ENCODE measurements around the gene EXOSC7.
"Not testable (repeated sequence)": the region's sequence is repeated elsewhere in the genome, so short reads cannot be mapped to it uniquely, and the experiment has no call there.

EXOSC7 gene

GRCh38 chr3:44976002-44976815 is at the start of gene EXOSC7, which contains the start of gene ZDHHC3:
Gene EXOSC7 (plus strand): TSS chr3:44976244. CDS start chr3:44976278, 34 bp downstream.
Gene ZDHHC3 (minus strand): TSS chr3:44976174. CDS start chr3:44959436, 16,738 bp downstream.
- DNase-seq: peak; percentile 79

GRCh38 chr3:44926921-44927320 is 49.1 kb upstream of the EXOSC7 start:
- no peak for DNase-seq

GRCh38 chr3:44927371-44927770 is 48.7 kb upstream of the EXOSC7 start:
- DNase-seq: no peak

GRCh38 chr3:44929782-44930181 is 46.3 kb upstream of the EXOSC7 start:
- DNase-seq: no peak

GRCh38 chr3:44930911-44931310 is 45.1 kb upstream of the EXOSC7 start:
- no peak for DNase-seq

DNA sequence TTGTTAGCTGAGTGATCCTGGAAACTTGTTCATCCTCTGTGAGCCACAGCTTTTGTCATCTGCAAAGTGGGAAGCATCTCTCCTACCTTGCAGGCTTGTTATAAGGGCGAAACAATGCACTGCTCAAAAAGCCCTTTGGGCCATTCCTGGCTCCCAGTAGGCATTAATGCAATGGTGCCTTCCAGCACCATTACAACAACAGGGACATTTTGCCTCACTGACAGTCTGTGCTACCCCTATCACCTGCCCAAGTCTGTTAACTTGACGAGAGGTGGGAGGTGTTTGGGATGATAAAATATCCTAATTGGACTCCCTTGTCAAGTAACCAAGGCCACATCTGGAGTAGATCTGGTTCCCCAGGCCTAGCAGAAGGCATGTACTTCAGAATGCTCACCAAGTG is 44.3 kb upstream of the EXOSC7 start:
- no peak for DNase-seq

GRCh38 chr3:44932271-44932670 is 43.8 kb upstream of the EXOSC7 start:
- DNase-seq: no peak

GRCh38 chr3:44932986-44933944 is 42.8 kb upstream of the EXOSC7 start:
- DNase-seq: no peak

DNA sequence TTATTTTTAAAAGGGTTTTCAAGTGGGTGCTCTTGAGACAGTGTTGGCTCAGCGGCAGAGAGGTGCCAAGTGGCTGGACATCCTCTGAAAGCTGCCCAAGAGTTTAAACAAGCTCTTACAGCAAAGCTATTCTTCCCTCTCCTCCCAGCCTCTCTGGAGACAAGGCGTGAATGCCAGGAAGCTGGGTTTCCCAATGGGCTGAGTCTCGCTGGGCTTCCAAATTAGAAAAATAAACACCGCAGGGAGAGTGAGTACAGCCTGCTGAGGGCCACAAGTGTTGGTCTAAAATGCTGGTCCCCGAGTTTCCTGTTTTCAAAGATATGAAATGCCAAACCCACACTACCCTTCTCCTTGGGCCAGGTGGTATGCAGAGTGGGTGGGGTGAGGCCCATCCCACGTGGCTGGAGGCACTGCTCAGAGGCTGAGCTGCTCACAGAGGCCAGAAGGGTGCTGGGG is 36.4 kb upstream of the EXOSC7 start:
- no peak for DNase-seq

DNA sequence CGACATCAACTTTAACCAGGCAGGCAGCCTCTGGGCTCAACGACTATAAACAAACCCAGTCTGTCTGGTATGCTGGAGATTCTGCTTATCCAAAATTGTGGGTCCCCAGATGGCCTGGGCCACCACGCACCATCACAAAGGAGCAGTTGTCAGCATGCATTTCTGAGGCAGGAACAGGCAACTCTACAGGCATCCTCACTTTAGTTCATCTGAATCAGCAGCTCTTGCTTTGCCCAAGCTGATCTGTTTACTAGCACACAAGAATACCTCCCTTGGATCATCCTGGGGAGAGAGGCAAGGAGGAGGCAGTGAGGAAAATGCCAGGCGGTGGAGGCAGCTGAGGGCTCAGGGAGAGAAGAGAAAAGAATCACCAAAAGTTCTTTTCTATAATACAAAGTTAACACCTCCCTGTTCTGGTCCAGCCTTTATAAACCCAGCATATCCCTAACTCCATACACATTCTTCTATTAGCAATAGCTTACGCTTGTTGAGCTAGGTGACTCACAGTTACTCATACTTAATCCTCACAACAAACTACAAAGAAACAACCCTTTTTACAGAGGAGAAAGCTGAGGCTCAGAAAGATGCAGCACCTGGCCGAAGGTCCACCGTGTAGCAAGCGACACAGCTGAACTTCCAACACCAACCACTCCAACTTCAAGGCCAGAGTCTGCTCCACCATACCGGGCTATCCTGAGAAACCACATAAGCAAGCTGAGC is 33.7 kb upstream of the EXOSC7 start:
- DNase-seq: no peak

DNA sequence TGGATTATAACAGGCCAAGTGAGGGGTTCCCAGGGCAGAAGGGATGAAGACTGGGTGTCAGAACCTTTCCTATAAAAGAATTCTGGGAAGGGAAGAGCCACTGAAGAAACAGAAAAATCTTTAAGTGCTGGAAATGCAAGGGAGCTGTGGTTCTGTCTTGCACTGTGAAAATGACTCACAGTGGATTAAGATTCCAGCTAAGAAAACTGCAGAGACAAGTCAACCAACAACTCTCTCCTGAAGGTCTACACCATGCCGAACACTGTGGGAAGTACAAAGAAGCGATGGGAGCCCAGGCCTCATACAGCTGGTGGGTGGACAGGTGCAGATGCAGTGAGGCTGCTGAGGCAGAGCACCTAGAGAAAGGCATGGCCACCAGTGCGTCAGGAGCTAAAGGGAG is 27.8 kb upstream of the EXOSC7 start:
- DNase-seq: no peak

DNA sequence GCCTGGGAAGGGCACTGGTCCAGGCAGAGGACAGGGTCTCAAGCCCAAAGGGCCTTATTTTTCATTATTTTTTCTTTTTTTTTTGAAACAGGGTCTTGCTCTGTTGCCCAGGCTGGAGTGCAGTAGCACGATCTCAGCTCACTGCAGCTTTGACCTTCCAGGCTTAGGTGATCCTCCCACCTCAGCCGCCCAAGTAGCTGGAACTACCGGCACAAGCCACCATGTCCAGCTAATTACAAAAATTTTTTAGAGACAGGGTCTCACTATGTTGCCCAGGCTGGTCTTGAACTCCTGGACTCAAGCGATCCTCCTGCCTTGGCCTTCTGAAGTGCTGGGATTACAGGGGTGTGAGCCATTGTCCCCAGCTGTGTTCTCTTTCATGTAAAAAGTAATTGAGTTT is 26.3 kb upstream of the EXOSC7 start:
- not testable (repeated sequence) for DNase-seq

DNA sequence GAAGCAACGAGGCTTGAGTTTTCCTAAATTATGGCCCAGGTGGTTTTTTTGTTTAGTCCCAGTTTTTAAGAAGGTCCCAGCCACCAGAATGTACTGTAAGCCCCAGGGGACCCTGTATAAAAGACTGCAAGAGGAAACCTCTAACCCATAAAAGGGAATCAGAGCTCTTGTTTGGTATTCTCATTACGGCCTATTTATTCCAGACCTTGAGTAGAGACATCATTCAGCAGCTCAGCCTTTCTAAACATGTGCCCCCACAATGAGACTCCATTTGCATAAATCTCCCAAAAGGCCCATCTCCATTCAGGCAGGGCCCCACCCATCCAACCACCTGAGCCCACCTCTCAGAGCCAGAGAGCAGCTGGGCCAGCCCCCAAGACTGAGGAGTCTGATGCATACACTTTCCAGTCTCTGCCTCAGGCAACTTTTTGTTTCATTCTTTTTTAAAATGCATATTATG is 25.7 kb upstream of the EXOSC7 start:
- no peak for DNase-seq

- no peak for DNase-seq
These were observed 23.4 kb upstream of the EXOSC7 start for GRCh38 chr3:44952689-44953088.

- DNase-seq: no peak
These were observed 21.7 kb upstream of the EXOSC7 start for GRCh38 chr3:44954304-44954703.

DNA sequence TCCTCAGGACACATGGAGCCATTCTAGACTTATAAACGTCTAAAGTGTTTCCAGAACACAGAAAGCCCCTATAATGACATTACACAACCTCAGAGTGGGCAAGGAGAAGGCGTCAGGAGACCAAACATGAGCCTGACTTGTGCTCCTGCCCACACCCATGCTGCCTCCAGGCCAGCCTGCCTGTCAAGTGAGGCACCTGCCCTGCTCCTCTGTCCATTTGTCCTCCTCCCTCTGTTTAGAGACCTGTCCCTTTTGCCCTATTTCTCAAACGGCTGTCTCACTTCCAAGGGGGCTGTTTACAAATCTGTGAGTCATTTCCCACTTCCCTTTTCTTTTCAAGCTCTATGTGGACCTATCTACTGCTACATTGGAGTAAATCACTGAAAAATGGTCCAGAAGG is 21.1 kb upstream of the EXOSC7 start:
- DNase-seq: no peak

DNA sequence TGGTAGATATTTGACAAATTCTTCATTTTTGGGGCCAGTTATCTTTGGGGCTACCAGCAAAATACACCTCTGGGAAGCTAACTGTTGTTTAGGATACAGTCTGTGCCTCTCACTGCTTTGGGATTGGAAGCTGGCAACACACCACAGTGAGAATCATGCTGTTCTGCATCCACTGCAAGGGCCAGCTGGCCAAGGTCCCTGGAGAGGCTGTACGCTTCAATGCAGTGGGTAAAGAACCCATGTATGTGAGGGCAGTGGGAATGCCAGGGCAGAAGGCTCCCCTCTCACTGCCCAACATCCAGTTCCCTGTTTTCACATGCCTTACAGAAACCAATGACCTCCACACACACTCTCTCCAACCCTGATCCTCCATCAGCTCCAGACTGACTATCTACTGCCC is 20.1 kb upstream of the EXOSC7 start:
- DNase-seq: no peak

DNA sequence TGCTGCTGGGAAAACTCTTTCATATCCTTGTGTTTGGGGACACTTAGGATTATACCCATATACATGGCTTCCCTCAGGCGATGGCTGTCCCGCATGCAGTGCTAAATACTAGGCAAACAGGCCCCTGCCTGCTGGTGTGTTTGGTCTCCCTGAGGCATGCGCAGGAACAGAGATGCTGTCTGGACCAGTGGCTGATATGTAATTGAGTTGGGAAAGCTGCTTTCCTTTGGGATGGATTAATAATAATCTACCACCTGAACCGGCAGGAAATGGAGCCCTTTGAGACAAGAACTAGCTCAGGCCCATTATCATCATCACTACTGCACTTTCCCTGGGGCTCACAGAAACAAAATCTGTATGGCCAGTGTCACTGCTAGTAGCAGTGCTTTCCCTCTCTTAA is 18.1 kb upstream of the EXOSC7 start:
- DNase-seq: no peak

DNA sequence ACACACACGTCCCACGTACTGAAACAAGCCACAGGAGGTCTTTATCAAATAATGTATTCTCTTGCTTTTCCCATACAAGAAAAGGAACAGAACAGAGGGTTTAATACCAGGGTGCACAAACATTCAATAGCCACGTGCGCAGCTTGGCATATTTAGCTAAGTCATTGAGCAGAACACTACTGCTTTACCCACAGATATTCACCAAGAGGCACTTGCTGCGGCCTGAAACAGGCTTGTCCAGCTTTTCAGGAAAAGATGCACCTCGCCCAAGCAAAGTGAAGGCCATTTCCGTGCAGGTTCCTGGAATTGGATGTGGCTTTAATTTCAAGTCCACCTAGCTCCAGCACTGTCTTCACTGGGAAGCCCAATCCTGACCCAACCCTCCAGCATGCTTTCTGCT is 17.7 kb upstream of the EXOSC7 start:
- DNase-seq: no peak

DNA sequence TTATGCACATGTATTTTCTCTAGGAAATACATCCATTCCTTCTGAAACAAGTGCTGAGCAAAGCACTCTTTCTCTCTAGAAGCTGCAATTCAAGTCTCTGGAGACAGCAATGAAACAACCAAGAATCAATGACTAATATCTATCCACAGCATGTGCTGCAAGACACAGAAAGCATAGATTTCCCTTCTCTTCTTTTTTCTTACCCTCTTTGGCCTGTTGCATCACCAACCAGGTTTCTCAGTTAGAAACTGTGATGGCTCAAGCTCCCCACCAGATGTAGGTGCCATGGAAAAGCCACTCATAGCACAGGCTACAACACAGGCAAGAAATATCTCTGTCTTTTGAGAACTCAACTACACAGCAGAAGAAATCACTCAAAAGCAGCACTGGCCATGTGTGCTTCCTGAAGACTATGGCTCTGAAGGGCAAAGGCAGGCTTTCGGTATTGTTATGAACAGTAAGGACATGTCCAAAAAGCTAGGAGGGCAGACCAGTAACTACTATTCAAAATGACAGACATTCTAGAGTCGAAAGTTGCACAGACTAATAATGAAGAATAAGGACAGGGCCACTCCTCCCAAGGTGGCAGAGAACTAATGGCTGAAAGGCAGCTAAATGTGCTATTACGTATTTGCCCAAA is 15.5 kb upstream of the EXOSC7 start:
- no peak for DNase-seq

- DNase-seq: no peak
These were observed 14.2 kb upstream of the EXOSC7 start for GRCh38 chr3:44961888-44962287.

GRCh38 chr3:44962621-44963393 is 13.2 kb upstream of the EXOSC7 start:
- no peak for DNase-seq

Measured in NCI-H146 (cell line).